Smooth muscle cell (in vitro differentiated cells): ENCODE data around the gene AARSD1. TPM values are rescaled to one million over a fixed set of nuclear protein-coding genes. Genes with fewer than 3 reads are reported as not detected.

ENCODE experiments used
- DNase-seq: peaks from one replicate; lab custom pipeline; 2025; ENCODE audit not compliant: unreplicated experiment; lab: John Stamatoyannopoulos, UW
- H2AFZ ChIP-seq: fragments of 200-600 bp; sonication (generic); 2 replicates; pipeline ENCODE4 v1.6.0; 2016; ENCODE audit warnings: antibody characterized with exemption, low read depth, mild to moderate bottlenecking
- H3F3A ChIP-seq: fragments of 200-600 bp; sonication (generic); 2 replicates; pipeline ENCODE4 v1.6.0; 2017; ENCODE audit warnings: antibody characterized with exemption, low read depth
- H3K27ac ChIP-seq: fragments of 200-600 bp; sonication (generic); 2 replicates; pipeline ENCODE4 v1.5.1; 2016; ENCODE audit warnings: low read depth, mild to moderate bottlenecking
- H3K27me3 ChIP-seq: fragments of 200-600 bp; sonication (generic); 2 replicates; pipeline ENCODE4 v1.6.1; 2016; ENCODE audit warnings: low read depth, mild to moderate bottlenecking
- H3K36me3 ChIP-seq: fragments of 200-600 bp; sonication (generic); 2 replicates; pipeline ENCODE4 v1.5.1; 2016; ENCODE audit warnings: low read depth
- H3K4me1 ChIP-seq: fragments of 200-600 bp; sonication (generic); 2 replicates; pipeline ENCODE4 v1.5.1; 2016; ENCODE audit warnings: low read depth
- H3K4me2 ChIP-seq: fragments of 200-600 bp; sonication (generic); 2 replicates; pipeline ENCODE4 v1.6.0; 2016; ENCODE audit warnings: mild to moderate bottlenecking
- H3K4me3 ChIP-seq: fragments of 200-600 bp; sonication (generic); 2 replicates; pipeline ENCODE4 v1.5.1; 2016; ENCODE audit warnings: mild to moderate bottlenecking
- H3K79me2 ChIP-seq: fragments of 200-600 bp; sonication (generic); 2 replicates; pipeline ENCODE4 v1.6.0; 2016; ENCODE audit warnings: low read depth, mild to moderate bottlenecking
- H3K9ac ChIP-seq: fragments of 200-600 bp; sonication (generic); 2 replicates; pipeline ENCODE4 v1.6.0; 2016; ENCODE audit warnings: low read depth
- H3K9me3 ChIP-seq: fragments of 200-600 bp; sonication (generic); replicated peaks from 2 replicates; pipeline ENCODE4 v1.5.1; 2016; ENCODE audit warnings: low read depth
- H4K20me1 ChIP-seq: fragments of 200-600 bp; sonication (generic); 2 replicates; pipeline ENCODE4 v1.6.0; 2016; ENCODE audit warnings: low read depth
- WGBS: methylation state at CpG from one replicate; pipeline ENCODE4 v1.1.7; 2016; ENCODE audit warnings: low lambda C conversion rate; 5-methylcytosine and 5-hydroxymethylcytosine counted together
- polyA plus RNA-seq: library from polyadenylated mRNA; unstranded; fragments of >200 nt; fragmentation: Nextera tagmentation; extraction: Ambion mirVana; gene quantifications from 2 replicates; pipeline ENCODE4 v1.2.1, GENCODE V29; 2016
- total RNA-seq: library from RNA; depleted of rRNA; stranded (reverse); fragments of >200 nt; gene quantifications from 2 replicates; pipeline ENCODE4 v1.2.3, GENCODE V29; 2014
- TF ChIP-seq, protein P1 (sequence below): fragments of 200-600 bp; sonication (generic); IDR thresholded peaks from 2 replicates; pipeline ENCODE4 v1.5.1; 2017; ENCODE audit warnings: borderline replicate concordance, mild to moderate bottlenecking, antibody characterized with exemption; ENCODE audit not compliant: insufficient read depth, poor library complexity, severe bottlenecking

Gene AARSD1
- total and polyA plus RNA-seq, 2 experiments from 2014 or later: 22.0 to 48.0 TPM

DNA sequence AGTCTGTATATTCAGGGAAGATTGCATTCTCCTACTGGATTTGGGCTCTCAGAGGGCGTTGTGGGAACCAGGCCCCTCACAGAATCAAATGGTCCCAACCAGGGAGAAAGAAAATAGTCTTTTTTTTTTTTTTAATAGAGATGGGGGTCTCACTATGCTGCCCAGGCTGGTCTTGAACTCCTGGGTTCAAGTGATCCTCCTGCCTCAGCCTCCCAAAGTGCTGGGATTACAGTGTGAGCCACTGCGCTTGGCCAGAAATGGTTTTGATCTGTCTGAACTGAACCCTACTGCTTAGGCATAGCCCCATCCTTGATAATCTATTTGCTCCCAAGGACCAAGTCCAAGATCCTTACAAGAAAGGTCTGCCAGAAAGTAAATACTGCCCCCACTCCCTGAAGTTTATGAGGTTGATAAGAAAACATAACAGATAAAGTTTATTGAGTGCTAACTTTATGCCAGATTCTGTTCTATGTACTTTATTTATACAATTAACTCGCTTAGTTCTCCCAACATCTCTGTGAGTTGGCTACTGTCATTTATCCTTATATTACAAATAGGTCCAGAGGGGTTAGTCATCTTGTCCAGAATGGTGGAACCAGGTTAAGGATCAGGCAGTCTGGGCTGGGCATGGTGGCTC is 50.2 kb downstream of the AARSD1 start:
- no peaks in the 10 kb centered on the region for H3F3A ChIP-seq
- H3K79me2 ChIP-seq: no peaks in the 10 kb centered on the region
- no peak for DNase-seq
- no peaks in the 10 kb centered on the region for H3K36me3 ChIP-seq
- H3K4me3 ChIP-seq: no peak overlapping the region
- H3K9me3 ChIP-seq: no peaks in the 10 kb centered on the region
- H3K4me2 ChIP-seq: no peak overlapping the region
- H3K9ac ChIP-seq: no peak overlapping the region
- H4K20me1 ChIP-seq: no peaks in the 10 kb centered on the region
- H3K27ac ChIP-seq: no peak overlapping the region
- no peak overlapping the region for H2AFZ ChIP-seq
- TF ChIP-seq, protein P1, sequence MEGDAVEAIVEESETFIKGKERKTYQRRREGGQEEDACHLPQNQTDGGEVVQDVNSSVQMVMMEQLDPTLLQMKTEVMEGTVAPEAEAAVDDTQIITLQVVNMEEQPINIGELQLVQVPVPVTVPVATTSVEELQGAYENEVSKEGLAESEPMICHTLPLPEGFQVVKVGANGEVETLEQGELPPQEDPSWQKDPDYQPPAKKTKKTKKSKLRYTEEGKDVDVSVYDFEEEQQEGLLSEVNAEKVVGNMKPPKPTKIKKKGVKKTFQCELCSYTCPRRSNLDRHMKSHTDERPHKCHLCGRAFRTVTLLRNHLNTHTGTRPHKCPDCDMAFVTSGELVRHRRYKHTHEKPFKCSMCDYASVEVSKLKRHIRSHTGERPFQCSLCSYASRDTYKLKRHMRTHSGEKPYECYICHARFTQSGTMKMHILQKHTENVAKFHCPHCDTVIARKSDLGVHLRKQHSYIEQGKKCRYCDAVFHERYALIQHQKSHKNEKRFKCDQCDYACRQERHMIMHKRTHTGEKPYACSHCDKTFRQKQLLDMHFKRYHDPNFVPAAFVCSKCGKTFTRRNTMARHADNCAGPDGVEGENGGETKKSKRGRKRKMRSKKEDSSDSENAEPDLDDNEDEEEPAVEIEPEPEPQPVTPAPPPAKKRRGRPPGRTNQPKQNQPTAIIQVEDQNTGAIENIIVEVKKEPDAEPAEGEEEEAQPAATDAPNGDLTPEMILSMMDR: no peak
- H3K27me3 ChIP-seq: peaks cover 16% of the 10 kb centered on the region
- H3K4me1 ChIP-seq: no peaks in the 10 kb centered on the region
- 67% methylated on average over 3 of the region's 3 CpGs for WGBS

DNA sequence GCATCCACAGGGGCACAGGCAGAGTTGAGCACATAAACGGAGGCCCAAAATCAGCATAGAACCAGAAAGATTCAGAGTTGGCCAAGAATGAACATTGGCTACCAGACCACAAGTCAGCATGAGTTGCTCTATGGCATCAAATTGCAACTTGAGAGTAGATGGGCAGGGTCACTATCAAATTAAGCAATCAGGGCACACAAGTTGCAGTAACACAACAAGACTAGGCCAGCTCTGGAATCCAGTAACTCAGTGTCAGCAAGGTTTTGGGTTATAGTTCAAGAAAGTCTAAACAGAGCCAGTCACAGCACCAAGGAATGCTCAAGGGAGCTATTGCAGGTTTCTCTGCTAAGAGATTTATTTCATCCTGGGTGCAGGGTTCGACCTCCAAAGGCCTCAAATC is 50.7 kb downstream of the AARSD1 start:
- Histone ChIP-seq H3K36me3 (no peaks in the 10 kb centered on the region), H3K4me2 (no peak overlapping the region), H3K79me2 (no peaks in the 10 kb centered on the region), H3K27me3 (peaks cover 16% of the 10 kb centered on the region), H4K20me1 (no peaks in the 10 kb centered on the region), H3K27ac (no peak overlapping the region), H3K4me3 (no peak overlapping the region), H3F3A (no peaks in the 10 kb centered on the region), H2AFZ (no peak overlapping the region), H3K4me1 (no peaks in the 10 kb centered on the region), H3K9ac (no peak overlapping the region), H3K9me3 (no peaks in the 10 kb centered on the region)
- no peak for DNase-seq
- TF ChIP-seq, protein P1: no peak
- WGBS: 84% methylated on average over 2 of the region's 2 CpGs

DNA sequence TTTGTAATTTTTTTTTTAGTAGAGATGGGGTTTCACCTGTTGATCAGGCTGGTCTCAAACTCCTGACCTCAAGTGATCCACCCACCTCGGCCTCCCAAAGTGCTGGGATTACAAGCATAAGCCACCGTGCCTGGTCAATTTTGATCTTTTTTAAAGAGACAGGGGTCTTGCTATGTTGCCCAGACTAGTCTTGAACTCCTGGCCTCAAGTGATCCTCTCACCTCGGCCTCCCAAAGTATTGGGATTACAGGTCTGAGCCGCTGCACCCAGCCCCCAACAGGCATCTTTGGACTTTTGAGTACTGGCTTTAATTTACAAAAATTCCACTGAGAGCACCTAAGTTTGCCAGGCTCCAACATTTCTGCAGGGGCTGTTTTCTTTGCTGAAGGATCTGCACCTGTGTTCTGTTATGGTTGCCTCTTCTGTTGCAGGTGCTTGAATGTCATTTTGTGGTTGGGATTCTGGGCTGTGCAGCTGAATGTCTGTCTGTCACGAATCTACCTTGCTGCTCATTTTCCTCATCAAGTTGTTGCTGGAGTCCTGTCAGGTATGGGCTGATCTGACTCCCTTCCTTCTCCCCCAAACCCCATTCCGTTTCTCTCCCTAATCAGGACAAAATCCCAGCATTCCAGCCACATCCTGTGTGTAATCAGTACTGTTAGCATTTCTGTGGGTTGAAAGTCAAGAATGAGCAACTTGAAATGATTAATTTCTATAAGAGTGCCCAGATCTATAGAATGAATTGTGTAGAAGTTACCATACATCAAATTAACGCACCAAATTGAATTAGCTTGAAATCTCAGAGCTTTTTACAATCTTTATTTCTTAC is 55.2 kb downstream of the AARSD1 start:
- WGBS: 80% methylated on average over 7 of the region's 7 CpGs
- no peaks in the 10 kb centered on the region for H3K36me3 ChIP-seq
- no peak overlapping the region for H3K4me3 ChIP-seq
- H3K9me3 ChIP-seq: no peaks in the 10 kb centered on the region
- H3K27me3 ChIP-seq: peaks cover 29% of the 10 kb centered on the region
- H3K79me2 ChIP-seq: no peaks in the 10 kb centered on the region
- H3K27ac ChIP-seq: no peak overlapping the region
- no peaks in the 10 kb centered on the region for H4K20me1 ChIP-seq
- TF ChIP-seq, protein P1: no peak
- DNase-seq: no peak
- no peak overlapping the region for H2AFZ ChIP-seq
- H3F3A ChIP-seq: no peaks in the 10 kb centered on the region
- H3K4me2 ChIP-seq: peak overlapping the region; percentile 14
- no peak overlapping the region for H3K9ac ChIP-seq
- H3K4me1 ChIP-seq: no peaks in the 10 kb centered on the region
